ENCODE measurements around the gene CCDC17.

- TF ChIP-seq CTCF (IDR thresholded peaks at IDR 0.05; ENCODE audit: insufficient read depth, low read depth, low read length): no peak
- no peak for TF ChIP-seq EZH2 (IDR thresholded peaks at IDR 0.05; ENCODE audit: insufficient read depth, low read length)
Observed at GRCh38 chr1:45573231-45573804, 50.5 kb downstream of the CCDC17 start.

Measured in astrocyte (in vitro differentiated cells and primary cell).